ENCODE results near the gene HTT. TPM values are rescaled to one million over a fixed set of nuclear protein-coding genes. Genes with fewer than 3 reads are reported as not detected.
"Not testable (repeated sequence)": the region's sequence is repeated elsewhere in the genome, so short reads cannot be mapped to it uniquely, and the experiment has no call there.

The HTT gene
- total RNA-seq, 1 experiment from 2014 or later, result 44.4 TPM

GRCh38 chr4:3083732-3084131 is 9.3 kb downstream of the HTT start:
- H3K36me3 Mint-ChIP-seq (ENCODE audit: insufficient read depth, unreplicated experiment), result no peaks in the 10 kb centered on the region
- intact Hi-C loops (cut with micrococcal nuclease; ENCODE audit: unreplicated experiment), result no loop called here
- no peaks in the 10 kb centered on the region for H3K27me3 Mint-ChIP-seq (ENCODE audit: unreplicated experiment)
- no peaks in the 10 kb centered on the region for H3K9me3 Mint-ChIP-seq (ENCODE audit: low read depth, unreplicated experiment)
- no peak overlapping the region for H3K27ac Mint-ChIP-seq (ENCODE audit: unreplicated experiment)
- no peak for TF ChIP-seq CTCF (IDR thresholded peaks at IDR 0.05; ENCODE audit: unreplicated experiment)
- no peak overlapping the region for H3K4me3 Mint-ChIP-seq (ENCODE audit: low read depth, unreplicated experiment)
- DNase-seq, result no peak
- BruUV-seq (replicated peaks), result no TSS peak
- no peaks in the 10 kb centered on the region for H3K4me1 Mint-ChIP-seq (ENCODE audit: low read depth, unreplicated experiment)
- CTCF ChIA-PET, result no interaction called here

GRCh38 chr4:3085948-3086670 is 11.6 kb downstream of the HTT start:
- no peak for DNase-seq
- BruUV-seq (replicated peaks), result no TSS peak
- TF ChIP-seq CTCF (IDR thresholded peaks at IDR 0.05; ENCODE audit: unreplicated experiment), result no peak
- Mint-ChIP-seq H3K4me1 (ENCODE audit: low read depth, unreplicated experiment) (no peaks in the 10 kb centered on the region), H3K27me3 (ENCODE audit: unreplicated experiment) (no peaks in the 10 kb centered on the region), H3K4me3 (ENCODE audit: low read depth, unreplicated experiment) (no peak overlapping the region), H3K27ac (ENCODE audit: unreplicated experiment) (no peak overlapping the region), H3K36me3 (ENCODE audit: insufficient read depth, unreplicated experiment) (no peaks in the 10 kb centered on the region), H3K9me3 (ENCODE audit: low read depth, unreplicated experiment) (no peaks in the 10 kb centered on the region)
- CTCF ChIA-PET, result no interaction called here
- intact Hi-C loops (cut with micrococcal nuclease; ENCODE audit: unreplicated experiment), result no loop called here

GRCh38 chr4:3087115-3087797 is 12.8 kb downstream of the HTT start:
- Mint-ChIP-seq H3K4me1 (ENCODE audit: low read depth, unreplicated experiment) (no peaks in the 10 kb centered on the region), H3K27ac (ENCODE audit: unreplicated experiment) (no peak overlapping the region), H3K27me3 (ENCODE audit: unreplicated experiment) (no peaks in the 10 kb centered on the region), H3K36me3 (ENCODE audit: insufficient read depth, unreplicated experiment) (no peaks in the 10 kb centered on the region), H3K4me3 (ENCODE audit: low read depth, unreplicated experiment) (no peak overlapping the region), H3K9me3 (ENCODE audit: low read depth, unreplicated experiment) (no peaks in the 10 kb centered on the region)
- no TSS peak for BruUV-seq (replicated peaks)
- intact Hi-C loops (cut with micrococcal nuclease; ENCODE audit: unreplicated experiment), result no loop called here
- TF ChIP-seq CTCF (IDR thresholded peaks at IDR 0.05; ENCODE audit: unreplicated experiment), result no peak
- CTCF ChIA-PET, result no interaction called here
- DNase-seq, result no peak

GRCh38 chr4:3091464-3091863 is 17.0 kb downstream of the HTT start:
- CTCF ChIA-PET, result no interaction called here
- Mint-ChIP-seq H3K9me3 (ENCODE audit: low read depth, unreplicated experiment) (no peaks in the 10 kb centered on the region), H3K27me3 (ENCODE audit: unreplicated experiment) (no peaks in the 10 kb centered on the region), H3K27ac (ENCODE audit: unreplicated experiment) (no peak overlapping the region), H3K36me3 (ENCODE audit: insufficient read depth, unreplicated experiment) (no peaks in the 10 kb centered on the region), H3K4me3 (ENCODE audit: low read depth, unreplicated experiment) (no peak overlapping the region), H3K4me1 (ENCODE audit: low read depth, unreplicated experiment) (no peaks in the 10 kb centered on the region)
- intact Hi-C loops (cut with micrococcal nuclease; ENCODE audit: unreplicated experiment), result no loop called here
- no peak for DNase-seq
- no TSS peak for BruUV-seq (replicated peaks)
- TF ChIP-seq CTCF (IDR thresholded peaks at IDR 0.05; ENCODE audit: unreplicated experiment), result no peak

GRCh38 chr4:3094701-3095100 is 20.2 kb downstream of the HTT start:
- H3K27ac Mint-ChIP-seq (ENCODE audit: unreplicated experiment); CTCF ChIA-PET; DNase-seq; H3K36me3 Mint-ChIP-seq (ENCODE audit: insufficient read depth, unreplicated experiment); BruUV-seq (replicated peaks); H3K9me3 Mint-ChIP-seq (ENCODE audit: low read depth, unreplicated experiment); H3K4me3 Mint-ChIP-seq (ENCODE audit: low read depth, unreplicated experiment); intact Hi-C loops (cut with micrococcal nuclease; ENCODE audit: unreplicated experiment); H3K27me3 Mint-ChIP-seq (ENCODE audit: unreplicated experiment); H3K4me1 Mint-ChIP-seq (ENCODE audit: low read depth, unreplicated experiment): not testable (repeated sequence)

Measured in Calu3 (cell line).